ENCODE results near the gene PPCS.

PPCS gene

DNA sequence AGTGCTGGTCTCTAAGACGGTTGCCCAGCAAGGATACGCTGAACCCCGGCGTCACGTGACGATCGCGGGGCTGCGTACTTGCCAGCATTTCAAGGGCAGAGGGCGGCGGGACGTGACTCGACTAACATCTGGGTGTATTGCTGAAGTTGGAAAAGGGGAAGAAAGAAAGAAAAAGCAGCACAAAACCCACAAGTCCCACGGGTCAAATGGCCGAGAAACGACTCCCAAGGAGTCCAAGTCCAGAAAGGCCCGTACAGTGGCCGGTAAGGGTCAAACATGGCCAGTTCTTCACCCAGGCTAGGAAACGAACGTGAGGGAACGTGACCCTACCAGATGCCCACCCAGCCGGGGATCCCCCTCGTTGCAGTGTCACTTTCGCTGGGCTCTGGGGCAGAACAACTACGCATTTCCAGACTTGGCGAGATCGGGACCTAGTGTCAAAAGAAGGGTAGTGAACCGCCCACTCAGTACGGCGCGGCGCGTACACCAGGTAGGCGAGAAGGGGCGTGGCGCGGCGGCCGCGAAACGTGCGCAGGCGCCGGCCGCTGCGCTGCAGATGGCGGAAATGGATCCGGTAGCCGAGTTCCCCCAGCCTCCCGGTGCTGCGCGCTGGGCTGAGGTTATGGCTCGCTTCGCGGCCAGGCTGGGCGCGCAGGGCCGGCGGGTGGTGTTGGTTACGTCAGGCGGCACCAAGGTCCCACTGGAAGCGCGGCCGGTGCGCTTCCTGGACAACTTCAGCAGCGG, at the start of gene PPCS, which contains the start of gene ZMYND12:
PPCS (plus strand) TSS at position 534 of the 744 bp plus-strand sequence; CDS start at position 557, 23 bp downstream.
ZMYND12 (minus strand) TSS at position 13 of the 744 bp plus-strand sequence. CDS start 25 bp downstream, outside the sequence.
- DNase-seq, result peak; percentile 66

DNA sequence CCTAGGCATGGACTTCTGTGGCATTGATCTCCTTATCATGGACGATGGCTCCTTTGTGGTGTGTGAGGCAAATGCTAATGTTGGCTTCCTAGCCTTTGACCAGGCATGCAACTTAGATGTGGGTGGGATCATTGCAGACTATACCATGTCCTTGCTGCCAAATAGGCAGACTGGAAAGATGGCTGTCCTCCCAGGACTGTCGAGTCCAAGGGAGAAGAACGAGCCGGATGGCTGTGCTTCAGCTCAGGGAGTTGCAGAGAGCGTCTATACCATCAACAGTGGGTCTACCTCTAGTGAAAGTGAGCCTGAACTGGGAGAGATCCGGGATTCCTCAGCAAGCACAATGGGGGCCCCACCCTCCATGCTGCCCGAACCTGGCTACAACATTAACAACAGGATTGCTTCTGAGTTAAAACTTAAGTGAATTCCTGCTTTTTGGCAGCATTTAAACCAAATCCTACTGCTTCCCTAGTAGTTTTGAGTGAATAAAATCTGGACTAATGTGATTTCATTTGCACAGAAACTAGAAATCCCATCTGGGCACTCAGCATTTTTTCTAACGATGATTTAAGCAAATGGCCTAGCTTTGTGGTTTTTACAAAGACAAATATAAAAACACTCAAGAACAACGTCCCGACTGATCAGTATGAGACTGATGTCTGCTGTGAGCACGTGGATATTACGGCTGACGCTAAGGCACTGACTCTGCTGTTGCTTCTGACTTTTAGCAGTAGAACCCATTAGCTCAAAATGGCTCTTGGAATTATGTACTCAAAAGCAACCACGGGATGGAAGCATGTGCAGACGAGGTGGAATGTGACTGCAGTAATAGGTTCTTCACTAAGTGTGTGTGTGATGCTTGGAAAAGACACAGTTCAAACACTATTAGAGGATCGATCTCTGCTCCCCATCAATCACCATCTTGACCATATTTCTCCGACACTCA, 41.5 kb upstream of the PPCS start:
- no peak for DNase-seq

DNA sequence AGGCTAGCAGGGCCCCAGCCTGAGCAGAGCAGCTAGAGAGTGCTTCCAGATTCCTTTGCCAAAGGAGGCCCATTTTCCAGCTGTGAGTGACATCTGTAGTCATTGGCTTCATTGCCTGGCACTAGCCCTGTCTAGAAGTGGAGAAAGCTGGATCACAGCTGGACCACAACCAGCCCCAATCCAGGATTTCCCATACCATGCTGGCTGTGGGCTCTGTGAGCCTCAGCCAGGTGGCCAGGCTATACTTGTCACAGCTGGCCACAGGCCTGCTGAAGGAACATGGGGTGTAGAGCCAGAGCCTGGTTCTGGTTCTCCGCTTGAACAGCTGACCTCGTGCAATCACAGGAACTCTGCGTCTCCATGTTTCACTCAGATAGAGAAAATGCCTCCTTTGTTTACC, 39.2 kb upstream of the PPCS start:
- no peak for DNase-seq

DNA sequence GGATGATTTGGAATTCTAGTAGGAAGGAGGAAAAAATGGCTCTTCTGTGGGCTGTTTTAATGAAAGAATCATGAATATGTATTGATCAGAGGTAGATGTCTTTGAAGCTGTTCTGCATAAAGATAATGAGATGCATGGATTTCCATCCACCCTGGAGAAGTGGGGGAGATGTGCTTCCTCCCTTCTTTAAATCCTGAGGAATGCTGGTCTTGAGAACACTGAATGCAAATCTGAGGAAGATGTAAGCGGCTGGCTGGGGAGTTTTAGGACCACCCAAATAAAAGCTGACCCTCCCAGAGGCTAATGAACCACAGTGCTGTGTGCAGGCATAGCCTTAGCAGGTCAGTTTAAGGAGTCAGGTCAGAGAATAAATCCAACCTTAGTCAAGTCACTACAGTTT, 37.8 kb upstream of the PPCS start:
- no peak for DNase-seq

DNA sequence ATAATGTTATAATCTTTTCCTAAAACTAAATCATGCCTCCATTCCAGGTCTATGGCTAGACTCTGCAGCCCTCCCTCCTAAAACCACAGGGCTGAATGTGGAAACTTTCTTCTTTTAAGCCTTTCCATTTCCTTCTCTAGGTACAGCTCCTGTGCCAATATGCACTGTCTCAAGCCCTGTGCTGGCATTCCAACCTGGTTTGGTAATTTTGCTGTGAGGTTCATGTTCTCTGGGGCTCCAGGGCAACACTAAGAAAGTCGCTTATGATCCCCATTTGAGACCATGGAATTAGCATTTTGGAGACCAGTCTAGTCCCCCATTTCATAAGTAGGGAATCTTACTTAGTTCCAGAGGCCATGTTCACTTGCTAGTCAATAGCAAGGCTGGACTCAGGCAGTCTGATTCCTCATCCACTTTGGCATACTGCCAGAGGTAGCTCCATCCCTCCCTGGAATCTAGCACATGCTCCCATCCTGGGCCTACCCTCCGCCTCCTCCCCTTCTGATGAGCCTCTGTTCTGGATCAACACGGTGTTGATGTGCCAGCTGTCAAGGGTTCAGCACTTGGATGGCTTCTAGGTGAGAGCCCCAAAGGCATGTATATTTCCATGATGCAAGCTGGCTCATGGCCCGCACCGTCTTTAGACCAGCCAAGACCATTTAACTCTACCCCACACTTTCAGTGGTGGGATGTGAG, 37.1 kb upstream of the PPCS start:
- DNase-seq, result peak; percentile 93

DNA sequence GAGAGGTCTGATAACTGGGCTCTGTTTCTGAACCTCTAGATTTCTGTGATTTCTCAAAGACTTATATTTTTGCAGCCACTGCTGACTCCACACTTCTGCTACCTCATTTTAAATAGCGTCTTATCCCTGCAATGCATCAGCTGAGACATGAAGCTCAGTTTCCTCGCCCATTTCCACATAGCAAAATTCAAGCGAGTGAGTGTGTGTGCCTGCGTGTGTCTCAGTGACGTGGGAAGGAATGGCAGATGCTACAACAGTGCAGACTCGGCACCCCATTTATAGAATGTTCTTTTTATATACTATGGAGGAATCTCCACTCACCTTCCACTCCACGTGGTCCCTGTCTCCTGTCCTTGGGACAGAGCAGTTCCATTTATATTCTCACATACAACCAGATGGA, 36.2 kb upstream of the PPCS start:
- peak; percentile 37 for DNase-seq

DNA sequence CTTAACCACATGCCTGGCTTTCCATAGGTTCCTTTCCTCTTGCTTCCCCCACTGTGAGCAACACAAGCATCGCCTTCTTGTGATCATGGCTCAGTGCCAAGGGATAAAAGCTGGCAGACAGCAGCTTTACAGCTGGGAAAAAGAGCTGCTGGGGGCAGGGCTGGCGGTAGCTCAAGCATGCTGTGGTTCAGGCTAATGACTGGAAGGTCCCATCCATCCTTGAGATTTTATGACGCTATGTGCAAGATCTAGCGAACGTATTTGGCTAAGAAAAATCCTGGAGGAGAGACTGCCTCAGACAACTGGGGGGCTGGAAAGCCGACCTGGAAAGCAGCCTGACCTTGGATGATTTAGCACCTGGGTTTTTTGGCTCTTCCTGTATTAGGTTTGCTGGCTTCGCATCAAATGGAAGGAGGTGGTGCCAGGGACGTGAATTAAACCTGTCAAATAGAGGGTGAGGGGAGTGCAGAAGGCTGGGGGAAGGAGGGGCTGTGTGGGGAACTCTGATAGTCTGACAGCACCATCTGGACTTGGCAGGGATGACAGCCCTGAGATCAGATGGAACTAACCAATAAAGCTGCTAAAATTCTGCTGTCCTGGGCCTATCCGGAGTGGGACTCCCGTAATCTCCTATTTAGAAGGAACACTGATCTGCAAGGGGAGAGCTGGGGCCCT, 35.3 kb upstream of the PPCS start:
- DNase-seq, result peak; percentile 98

DNA sequence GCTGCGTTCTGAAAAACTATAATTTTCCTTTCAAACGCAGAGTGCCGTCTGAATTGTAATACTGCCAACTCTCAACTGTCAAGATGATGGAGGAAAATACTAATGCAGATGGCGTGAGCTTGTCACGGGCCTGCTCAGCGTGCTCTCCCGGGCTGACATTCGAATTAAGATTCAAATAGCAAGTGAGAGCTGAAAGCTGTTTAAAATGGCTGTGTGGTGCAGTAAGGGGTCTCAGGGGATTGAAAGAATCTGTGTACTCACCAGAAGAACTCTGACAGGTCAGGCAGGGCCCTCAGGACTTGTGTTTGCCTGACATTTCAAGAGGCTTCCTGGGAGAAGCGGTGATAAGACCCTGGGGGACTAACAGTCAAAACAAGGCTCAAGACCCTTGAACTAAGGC, 33.6 kb upstream of the PPCS start:
- DNase-seq, result peak; percentile 89

DNA sequence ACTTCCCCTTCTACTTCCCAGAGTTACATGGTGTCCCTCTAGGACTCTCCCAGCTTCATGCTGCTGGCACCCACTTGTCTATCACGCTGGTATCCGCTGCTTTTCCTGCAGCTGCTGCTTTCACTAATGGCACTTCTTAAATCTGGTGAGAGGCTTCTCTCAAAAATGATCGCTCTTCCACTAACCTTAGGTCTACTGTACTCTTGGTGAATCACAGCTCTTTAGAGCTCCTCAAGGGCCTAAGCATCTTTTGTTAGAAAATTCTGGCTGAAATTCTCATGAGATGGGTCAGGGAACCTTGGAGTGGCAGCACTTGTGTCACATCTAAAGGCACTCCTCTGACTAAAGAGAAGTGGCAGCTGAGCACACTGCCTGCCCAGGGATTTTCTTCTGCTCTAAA, 32.7 kb upstream of the PPCS start:
- peak; percentile 32 for DNase-seq

DNA sequence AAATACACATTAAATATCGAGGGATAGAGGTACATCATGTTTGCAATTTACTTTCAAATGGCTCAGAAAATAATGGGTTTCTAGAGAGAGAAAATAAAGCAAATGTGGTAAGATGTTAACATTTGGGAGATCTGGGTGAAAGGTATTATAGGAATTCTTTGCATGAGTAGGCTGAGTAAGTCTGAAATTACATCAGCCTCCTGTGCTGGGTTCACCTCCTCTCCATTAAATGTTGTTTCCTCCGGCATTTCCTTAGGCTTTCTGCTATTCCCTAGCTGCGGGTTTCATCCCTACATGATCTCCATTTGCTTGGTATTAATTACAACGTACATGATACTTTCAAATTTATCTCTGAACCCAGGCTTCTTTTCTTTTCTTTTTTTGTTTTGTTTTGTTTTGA, 32.1 kb upstream of the PPCS start:
- no peak for DNase-seq

DNA sequence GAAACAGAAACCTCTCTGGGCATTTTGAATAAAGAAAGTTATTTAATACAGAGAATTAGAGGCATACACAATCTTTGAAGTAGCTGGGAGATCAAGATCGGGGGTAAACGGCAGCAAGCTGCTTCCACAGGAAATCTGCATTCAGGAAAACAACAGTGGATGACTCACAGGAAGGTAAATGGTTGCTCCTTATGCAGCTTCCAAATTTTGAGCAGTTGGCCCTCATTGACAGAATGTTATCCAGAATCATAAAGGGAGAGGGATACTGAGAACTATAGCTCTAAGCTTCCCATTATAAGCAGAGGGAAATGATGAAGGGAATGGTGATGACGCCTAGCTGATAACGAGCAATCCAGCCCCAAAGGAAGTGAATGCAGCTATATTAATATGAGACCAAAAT, 29.1 kb upstream of the PPCS start:
- DNase-seq, result no peak

DNA sequence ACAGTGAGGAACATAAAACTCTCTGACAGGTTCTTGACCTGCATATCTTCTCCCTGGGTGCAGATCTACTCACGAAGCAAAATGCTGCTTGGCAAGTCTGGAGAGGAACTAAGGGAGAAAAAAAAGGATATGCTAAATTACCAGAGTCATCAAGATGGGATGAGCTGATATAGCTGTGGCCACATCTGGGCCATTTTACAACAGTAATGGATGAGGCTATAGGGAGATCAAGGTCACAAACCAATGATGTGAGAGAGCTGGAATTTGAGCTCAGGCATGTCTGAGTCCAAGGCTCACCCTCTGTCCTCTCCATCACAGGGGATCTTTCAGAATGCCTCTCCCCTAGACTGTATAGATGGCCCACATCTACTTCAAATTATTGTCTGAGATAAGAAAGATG, 26.7 kb upstream of the PPCS start:
- no peak for DNase-seq

DNA sequence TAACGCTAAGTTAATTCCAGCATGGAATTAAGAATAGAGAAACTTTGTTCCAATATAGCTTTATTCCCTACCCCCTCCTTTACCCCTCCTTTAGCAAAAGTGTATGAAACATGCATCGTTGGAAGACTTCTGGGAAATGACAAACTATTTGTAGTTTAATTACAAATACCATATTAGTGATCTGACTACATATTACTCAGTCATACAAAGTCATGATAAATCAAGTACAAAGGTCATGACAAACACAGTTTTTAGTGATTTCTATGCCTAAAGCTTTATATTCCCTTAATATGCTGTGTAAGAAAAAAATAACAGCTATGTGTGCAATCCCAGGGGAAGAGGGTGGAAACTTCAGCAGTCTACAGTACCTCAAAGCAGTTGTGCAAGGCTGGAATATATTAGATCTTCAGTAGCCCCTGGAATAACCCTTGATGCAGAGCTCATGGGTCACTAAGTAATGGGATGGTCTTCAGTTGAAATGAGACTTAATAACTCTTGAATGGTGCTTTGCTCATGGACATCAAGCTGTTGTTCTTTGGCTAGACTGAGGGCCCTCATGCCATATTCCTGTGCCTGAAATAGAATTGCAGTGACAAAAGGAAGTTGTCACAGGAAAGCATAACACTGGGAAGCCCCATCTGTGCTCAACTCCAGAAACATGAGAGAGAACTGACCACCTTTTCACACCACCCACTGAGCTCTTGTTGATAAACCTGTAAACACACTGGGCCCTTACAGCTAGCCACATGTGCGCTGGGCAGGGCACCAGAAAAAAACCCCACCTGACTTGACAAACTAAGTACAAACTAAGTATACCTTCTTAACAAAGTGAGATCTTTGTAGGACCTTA, 25.8 kb upstream of the PPCS start:
- DNase-seq, result no peak

DNA sequence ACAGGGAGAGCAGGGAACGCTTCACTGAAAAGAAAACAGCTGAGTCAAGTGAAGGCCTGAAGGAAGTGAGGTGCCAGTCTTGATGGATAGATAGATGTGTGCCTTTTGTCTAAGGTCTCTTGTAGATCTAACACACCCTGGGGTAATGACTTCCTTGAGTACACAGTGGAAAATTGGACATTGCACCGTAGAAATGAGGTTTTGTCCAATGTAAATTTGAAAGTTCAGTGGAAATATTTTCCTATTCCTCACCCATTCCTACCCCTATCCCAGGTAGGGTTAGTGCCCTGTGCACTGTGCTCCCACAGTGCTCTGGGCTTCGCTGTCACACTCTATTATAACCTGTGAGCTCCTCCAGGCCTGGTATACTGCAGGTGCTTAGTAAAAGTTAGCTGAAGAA, 24.8 kb upstream of the PPCS start:
- DNase-seq, result no peak

DNA sequence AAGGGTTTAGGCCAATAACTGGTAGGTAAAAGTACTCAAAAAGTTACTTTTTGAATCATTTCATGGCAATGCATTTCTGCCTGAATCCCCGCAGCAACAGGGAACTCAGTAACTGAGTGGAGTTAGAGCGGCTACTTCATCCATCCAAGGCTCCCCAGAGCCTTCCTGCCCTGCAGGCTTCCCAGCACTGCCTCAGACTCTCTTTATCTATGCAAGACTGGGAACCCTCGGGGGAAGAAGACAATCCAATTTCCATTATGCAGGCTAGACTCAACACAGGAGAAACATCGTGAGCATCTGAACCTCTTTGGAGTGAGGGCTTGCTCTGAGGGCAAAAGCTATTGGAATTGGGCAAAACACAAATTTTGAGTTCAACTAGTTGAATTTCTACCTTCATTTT, 23.6 kb upstream of the PPCS start:
- DNase-seq, result no peak

DNA sequence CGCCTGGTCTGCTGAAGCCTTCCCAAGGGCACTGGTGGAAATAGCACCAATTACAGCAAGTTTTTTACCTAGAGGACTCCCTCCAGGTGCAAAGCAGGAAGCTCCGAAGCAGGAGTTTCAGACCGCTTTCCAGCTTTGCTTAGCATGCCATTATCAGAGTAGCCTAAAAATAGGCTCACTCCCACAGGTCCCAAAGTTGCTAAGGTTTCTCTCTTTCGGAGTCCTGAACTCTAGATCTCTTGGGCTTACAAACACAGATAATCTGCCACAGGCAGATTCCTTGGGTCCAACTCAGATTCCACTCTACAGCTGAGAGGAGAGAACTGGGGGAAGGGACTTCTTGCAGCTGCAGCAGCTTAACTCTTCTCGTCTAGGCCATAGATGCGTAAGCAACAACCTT, 23.0 kb upstream of the PPCS start:
- no peak for DNase-seq

DNA sequence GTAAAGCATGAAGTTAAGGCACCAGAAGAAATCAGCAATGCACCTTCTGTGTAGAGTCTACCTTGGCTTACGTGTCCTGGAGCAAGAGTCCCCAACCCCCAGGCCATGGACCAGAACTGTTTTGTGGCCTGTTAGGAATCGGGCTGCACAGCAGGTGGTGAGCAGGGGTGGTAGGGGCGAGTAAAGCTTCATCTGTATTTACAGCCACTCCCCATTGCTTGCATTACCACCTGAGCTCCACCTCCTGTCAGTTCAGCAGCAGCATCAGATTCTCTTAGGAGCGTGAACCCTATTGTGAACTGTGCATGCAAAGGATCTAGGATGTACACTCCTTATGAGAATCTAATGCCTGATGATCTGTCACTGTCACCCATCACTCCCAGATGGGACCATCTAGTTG, 22.0 kb upstream of the PPCS start:
- no peak for DNase-seq

DNA sequence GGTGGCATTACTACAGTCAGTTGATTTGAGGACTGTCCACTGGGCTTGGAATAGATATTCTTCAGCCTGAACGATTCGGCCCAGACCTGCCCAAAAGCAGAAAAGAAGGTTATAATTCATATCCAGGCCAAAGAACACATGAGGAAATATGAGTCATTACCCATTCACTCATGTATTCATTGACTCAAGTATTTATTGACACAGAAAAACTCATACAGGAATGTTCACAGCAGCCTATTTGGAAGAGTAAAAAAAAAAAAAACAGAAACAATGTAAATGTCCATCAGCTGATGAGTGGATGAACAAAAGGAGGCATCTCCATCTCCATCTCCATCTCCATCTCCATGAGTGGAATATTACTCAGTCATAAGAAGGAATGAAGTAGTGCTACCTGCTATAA, 16.4 kb upstream of the PPCS start:
- DNase-seq, result no peak

DNA sequence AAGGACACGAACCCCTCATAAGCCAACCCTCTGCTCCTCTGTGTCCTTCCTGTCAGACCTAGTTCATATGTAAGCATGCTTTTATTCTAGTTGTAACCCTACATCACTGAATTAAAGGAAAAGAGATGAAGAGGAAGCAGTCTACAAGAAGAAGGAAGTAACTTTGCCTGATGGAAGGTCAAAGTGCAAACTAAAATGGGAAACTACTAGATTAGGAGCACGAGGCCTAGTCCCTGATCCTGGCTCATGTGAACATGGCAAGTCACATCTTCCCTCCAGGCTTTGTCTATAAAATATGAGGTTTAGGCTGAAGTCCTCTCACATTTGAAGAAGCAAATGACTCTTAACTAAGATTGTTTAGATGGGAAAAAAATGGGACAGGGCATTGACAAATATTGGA, 13.7 kb upstream of the PPCS start:
- no peak for DNase-seq

DNA sequence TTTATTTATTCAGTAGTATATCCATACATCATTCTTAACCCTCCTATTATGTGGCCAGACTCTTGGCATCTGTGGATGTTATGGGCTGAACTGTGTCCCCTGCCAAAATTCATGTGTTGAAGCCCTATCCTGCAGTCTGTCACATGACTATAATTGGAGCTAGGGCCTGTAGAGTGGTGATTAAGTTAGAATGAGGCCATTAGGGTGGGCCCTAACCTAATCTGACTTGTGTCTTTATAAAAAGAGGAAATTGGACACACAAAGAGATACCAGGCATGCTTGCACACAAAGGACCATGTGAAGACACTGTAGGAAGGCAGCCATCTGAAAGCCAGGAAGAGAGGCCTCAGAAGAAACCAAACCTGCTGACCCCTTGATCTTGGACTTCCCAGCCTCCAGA, 7.1 kb upstream of the PPCS start:
- DNase-seq, result no peak

DNA sequence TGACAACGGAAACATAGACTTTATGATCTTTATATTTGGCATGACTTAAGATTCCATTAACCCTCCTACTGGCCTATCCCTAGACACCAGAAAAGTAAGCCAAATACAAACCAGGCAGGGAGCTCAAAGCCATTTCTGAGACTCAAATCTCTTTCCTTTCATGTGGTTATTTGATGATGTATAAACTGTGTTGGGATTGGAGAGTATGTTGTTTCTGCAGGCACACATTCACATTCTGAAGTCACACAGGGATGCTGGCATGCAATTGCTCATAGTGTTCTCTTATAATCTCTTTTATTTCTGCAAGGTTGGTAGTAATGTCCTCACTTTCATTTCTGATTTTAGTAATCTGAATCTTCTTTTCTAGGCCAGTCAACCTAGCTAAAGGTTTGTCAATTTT, 6.3 kb upstream of the PPCS start:
- DNase-seq, result no peak

DNA sequence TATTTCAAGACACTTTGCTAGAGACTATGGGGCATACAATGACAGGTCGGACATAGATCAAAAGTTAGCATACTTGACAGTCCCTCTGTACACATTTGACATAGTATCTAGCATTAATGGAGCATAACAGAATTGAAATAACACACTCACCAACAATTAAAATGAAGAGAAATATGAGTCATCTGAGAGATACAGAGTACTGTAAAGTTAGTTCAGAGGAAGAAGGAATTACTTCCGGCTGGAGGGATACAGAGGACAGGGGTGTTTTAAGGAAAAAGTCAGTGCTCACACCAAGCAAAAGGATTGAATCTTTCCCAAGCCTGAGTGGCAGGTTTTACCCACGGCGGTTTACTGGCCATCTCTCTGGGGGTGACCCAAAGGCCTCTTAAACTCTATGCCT, 3.0 kb upstream of the PPCS start:
- DNase-seq, result no peak
